SJSA1 (cell line): Measurements from ENCODE around the gene SPATA32. TPM values are rescaled to one million over a fixed set of nuclear protein-coding genes. Genes with fewer than 3 reads are reported as not detected.

Experiments used
- DNase-seq, 2 experiments: peaks; one replicate each; pipeline ENCODE4 v3.0.0-alpha.2; 2015 to 2020; ENCODE audit warnings: low spot score in 2 of 2, low read depth in 1 of 2
- H3K27ac ChIP-seq: fragments of 250-450 bp; sonication (Bioruptor Pico); 2 replicates; pipeline ENCODE4 v1.5.1; 2020; ENCODE audit warnings: mild to moderate bottlenecking, moderate library complexity
- H3K27me3 ChIP-seq: fragments of 250-450 bp; sonication (Bioruptor Pico); replicated peaks from 2 replicates; pipeline ENCODE4 v1.5.1; 2020; ENCODE audit warnings: mild to moderate bottlenecking, moderate library complexity
- H3K36me3 ChIP-seq: fragments of 250-450 bp; sonication (Bioruptor Pico); 2 replicates; pipeline ENCODE4 v1.5.1; 2020; ENCODE audit warnings: mild to moderate bottlenecking
- H3K4me1 ChIP-seq: fragments of 250-450 bp; sonication (Bioruptor Pico); replicated peaks from 2 replicates; pipeline ENCODE4 v1.6.1; 2021; ENCODE audit warnings: mild to moderate bottlenecking
- H3K4me3 ChIP-seq: fragments of 250-450 bp; sonication (Bioruptor Pico); 2 replicates; pipeline ENCODE4 v1.5.1; 2020; ENCODE audit warnings: mild to moderate bottlenecking
- H3K9me3 ChIP-seq: fragments of 250-450 bp; sonication (Bioruptor Pico); replicated peaks from 2 replicates; pipeline ENCODE4 v1.5.1; 2020; ENCODE audit warnings: mild to moderate bottlenecking
- total RNA-seq: library from RNA; depleted of rRNA; stranded (reverse); fragments of >200 nt; shearing (Covaris generic); gene quantifications from 2 replicates; pipeline ENCODE4 v1.2.3, GENCODE V29; 2014

Gene SPATA32
- total RNA-seq, 1 experiment from 2014 or later, result not detected

- no peak for DNase-seq
- Histone ChIP-seq H3K9me3 (no peaks in the 10 kb centered on the region), H3K27me3 (peaks cover 5% of the 10 kb centered on the region; the same call in 1 of the 2 replicates), H3K4me3 (no peak overlapping the region), H3K27ac (no peak overlapping the region), H3K4me1 (peaks cover 7% of the 10 kb centered on the region), H3K36me3 (no peaks in the 10 kb centered on the region)
Observed at GRCh38 chr17:45242029-45242414, 19.9 kb downstream of the SPATA32 start.

- Histone ChIP-seq H3K4me3 (no peak overlapping the region), H3K9me3 (no peaks in the 10 kb centered on the region), H3K27ac (no peak overlapping the region), H3K4me1 (peaks cover 3% of the 10 kb centered on the region), H3K36me3 (no peaks in the 10 kb centered on the region), H3K27me3 (peaks cover 5% of the 10 kb centered on the region; the same call in 1 of the 2 replicates)
- no peak for DNase-seq
Observed at GRCh38 chr17:45241328-45242028, 20.4 kb downstream of the SPATA32 start.

- no peaks in the 10 kb centered on the region for H3K4me1 ChIP-seq
- DNase-seq, result no peak
- H3K36me3 ChIP-seq, result no peaks in the 10 kb centered on the region
Observed at GRCh38 chr17:45240905-45241327, 21.0 kb downstream of the SPATA32 start.

GRCh38 chr17:45238155-45238774 lies 23.6 kb downstream of the SPATA32 start:
- H3K4me3 ChIP-seq, result no peak overlapping the region
- peaks cover 8% of the 10 kb centered on the region; the same call in 1 of the 2 replicates for H3K27me3 ChIP-seq
- DNase-seq, result no peak
- no peaks in the 10 kb centered on the region for H3K4me1 ChIP-seq
- no peak overlapping the region for H3K27ac ChIP-seq
- no peaks in the 10 kb centered on the region for H3K9me3 ChIP-seq
- no peaks in the 10 kb centered on the region for H3K36me3 ChIP-seq

More at GRCh38 chr17:45240905-45241327, 21.0 kb downstream of the SPATA32 start:
- Histone ChIP-seq H3K4me3 (no peak overlapping the region), H3K27ac (no peak overlapping the region), H3K9me3 (no peaks in the 10 kb centered on the region), H3K27me3 (peaks cover 5% of the 10 kb centered on the region; the same call in 1 of the 2 replicates)

GRCh38 chr17:45237686-45238085 lies 24.2 kb downstream of the SPATA32 start:
- no peak overlapping the region for H3K27ac ChIP-seq
- no peak overlapping the region for H3K4me3 ChIP-seq
- H3K4me1 ChIP-seq, result no peaks in the 10 kb centered on the region
- DNase-seq, result no peak
- no peaks in the 10 kb centered on the region for H3K9me3 ChIP-seq
- H3K27me3 ChIP-seq, result peaks cover 8% of the 10 kb centered on the region; the same call in 1 of the 2 replicates
- H3K36me3 ChIP-seq, result no peaks in the 10 kb centered on the region

- H3K9me3 ChIP-seq, result no peaks in the 10 kb centered on the region
- no peak overlapping the region for H3K4me3 ChIP-seq
- H3K4me1 ChIP-seq, result no peaks in the 10 kb centered on the region
- no peak for DNase-seq
- peaks cover 5% of the 10 kb centered on the region; the same call in 1 of the 2 replicates for H3K27me3 ChIP-seq
- no peak overlapping the region for H3K27ac ChIP-seq
- H3K36me3 ChIP-seq, result no peaks in the 10 kb centered on the region
Observed at GRCh38 chr17:45236282-45236606, 25.6 kb downstream of the SPATA32 start.

- no peak overlapping the region for H3K4me3 ChIP-seq
- no peaks in the 10 kb centered on the region for H3K4me1 ChIP-seq
- H3K36me3 ChIP-seq, result no peaks in the 10 kb centered on the region
- H3K27me3 ChIP-seq, result peaks cover 3% of the 10 kb centered on the region; the same call in 1 of the 2 replicates
- no peaks in the 10 kb centered on the region for H3K9me3 ChIP-seq
- DNase-seq, result peak; percentile 50 to 75
- no peak overlapping the region for H3K27ac ChIP-seq
Observed at GRCh38 chr17:45235416-45236281, 26.2 kb downstream of the SPATA32 start.

DNA sequence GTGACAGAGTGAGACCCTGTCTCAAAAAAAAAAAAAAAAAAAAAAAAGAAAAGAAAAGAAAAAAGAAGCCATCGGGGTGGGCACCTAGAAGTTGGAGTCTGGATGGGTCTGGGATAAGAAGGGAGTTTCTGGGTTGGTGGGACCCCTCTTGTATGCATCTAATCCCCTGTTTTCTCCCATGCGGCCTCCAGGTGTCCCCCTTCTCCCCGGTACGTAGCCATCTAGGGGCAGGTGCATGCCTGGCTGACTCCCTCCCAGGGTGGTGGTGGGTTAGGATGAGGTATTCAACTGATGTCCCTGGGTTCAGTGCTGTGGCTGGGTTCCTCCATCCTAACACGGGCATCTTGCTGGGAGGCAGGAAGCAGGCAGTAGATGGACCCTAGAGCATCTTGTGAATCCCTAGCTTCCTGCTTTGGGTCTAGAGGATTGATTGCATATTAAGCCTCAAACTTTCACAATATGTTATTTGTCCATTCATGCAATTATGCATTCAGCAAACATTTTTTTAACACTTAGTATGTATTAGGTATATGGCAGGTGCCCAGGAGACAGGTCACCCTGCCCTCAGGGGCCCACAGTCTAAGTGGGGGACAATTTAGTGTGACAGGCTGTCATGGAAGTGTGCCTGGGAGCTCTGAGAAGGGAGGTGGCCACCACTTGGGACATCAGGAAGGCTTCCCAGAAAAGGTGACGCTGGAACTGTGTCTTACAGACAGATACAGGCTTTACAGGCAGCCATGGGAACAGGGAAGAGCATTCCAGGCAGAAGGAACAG lies 27.1 kb downstream of the SPATA32 start:
- no peaks in the 10 kb centered on the region for H3K4me1 ChIP-seq
- 0 out of 2 replicates have a peak, but pooled peaks cover 3% of the 10 kb centered on the region for H3K27me3 ChIP-seq
- H3K9me3 ChIP-seq, result no peaks in the 10 kb centered on the region
- DNase-seq, result no peak
- no peak overlapping the region for H3K4me3 ChIP-seq
- no peak overlapping the region for H3K27ac ChIP-seq
- H3K36me3 ChIP-seq, result no peaks in the 10 kb centered on the region

- Histone ChIP-seq H3K4me3 (no peak overlapping the region), H3K27me3 (0 out of 2 replicates have a peak, but pooled peaks cover 3% of the 10 kb centered on the region), H3K4me1 (no peaks in the 10 kb centered on the region), H3K27ac (no peak overlapping the region), H3K36me3 (no peaks in the 10 kb centered on the region), H3K9me3 (no peaks in the 10 kb centered on the region)
- no peak for DNase-seq
Observed at GRCh38 chr17:45233423-45233924, 28.4 kb downstream of the SPATA32 start.

- Histone ChIP-seq H3K9me3 (no peaks in the 10 kb centered on the region), H3K36me3 (no peaks in the 10 kb centered on the region), H3K27me3 (0 out of 2 replicates have a peak, but pooled peaks cover 3% of the 10 kb centered on the region), H3K27ac (no peak overlapping the region), H3K4me3 (no peak overlapping the region), H3K4me1 (no peaks in the 10 kb centered on the region)
- DNase-seq, result no peak
Observed at GRCh38 chr17:45232514-45233422, 29.1 kb downstream of the SPATA32 start.

DNA sequence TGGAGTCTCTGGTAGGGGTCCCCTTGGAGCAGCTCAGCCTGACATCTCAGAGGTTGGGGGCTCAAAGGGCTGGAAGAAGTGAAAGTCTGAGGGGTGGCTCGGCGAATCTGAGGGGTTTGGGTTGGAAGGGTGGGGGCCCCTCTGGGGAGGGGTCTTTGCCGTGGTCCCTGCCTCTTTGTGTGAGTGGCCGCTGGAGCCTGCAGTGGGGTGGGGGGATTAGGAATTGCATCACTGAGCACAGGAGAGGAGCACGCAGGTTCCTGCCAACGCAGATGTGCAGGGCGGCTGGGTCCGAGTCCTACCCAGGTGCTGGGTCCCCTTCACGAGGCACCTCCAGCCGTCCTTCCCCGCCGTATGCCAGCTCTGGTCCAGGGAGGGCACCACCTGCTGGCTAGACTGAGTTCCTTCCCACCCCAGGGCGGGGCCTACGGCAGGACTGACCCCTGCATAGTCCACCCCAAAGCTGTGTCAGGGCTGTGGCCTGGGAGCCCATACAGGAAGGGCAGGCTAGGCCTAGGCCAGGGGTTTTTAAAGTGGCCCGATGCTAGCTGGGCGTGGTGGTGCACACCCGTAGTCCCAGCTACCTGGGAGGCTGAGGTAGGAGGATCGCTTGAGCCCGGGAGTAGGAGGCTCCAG lies 30.3 kb downstream of the SPATA32 start:
- no peaks in the 10 kb centered on the region for H3K36me3 ChIP-seq
- no peaks in the 10 kb centered on the region for H3K9me3 ChIP-seq
- no peaks in the 10 kb centered on the region for H3K4me1 ChIP-seq
- H3K27ac ChIP-seq, result no peak overlapping the region
- H3K4me3 ChIP-seq, result no peak overlapping the region
- DNase-seq, result peak in 1 of 2 experiments; percentile 58
- 0 out of 2 replicates have a peak, but pooled peaks cover 3% of the 10 kb centered on the region for H3K27me3 ChIP-seq
